Stomach smooth muscle (tissue), 2 donors: ENCODE measurements around the gene ERCC5.
A peak's percentile ranks its signal among the peaks of the same experiment; 100 is the strongest.

Experiments used
- H3K27ac ChIP-seq: one replicate; pipeline ENCODE4 v1.7.0; 2013; ENCODE audit warnings: mild to moderate bottlenecking, low read length, inconsistent platforms
- H3K27me3 ChIP-seq, 2 donors: one replicate each; pipeline ENCODE4 v1.7.0; 2013; ENCODE audit warnings: low read length in 2 of 2; ENCODE audit not compliant: insufficient read depth in 2 of 2, control insufficient read depth in 1 of 2
- H3K36me3 ChIP-seq, 2 donors: one replicate each; pipeline ENCODE4 v1.7.0; 2013; ENCODE audit warnings: low read length in 2 of 2; ENCODE audit not compliant: control insufficient read depth in 2 of 2, insufficient read depth in 2 of 2
- H3K4me1 ChIP-seq: one replicate; pipeline ENCODE4 v1.7.0; 2013; ENCODE audit warnings: low read length; ENCODE audit not compliant: control insufficient read depth, insufficient read depth
- H3K4me3 ChIP-seq, 2 donors: one replicate each; pipeline ENCODE4 v1.7.0; 2013; ENCODE audit warnings: low read length in 2 of 2
- H3K9ac ChIP-seq, 2 donors: one replicate each; pipeline ENCODE4 v1.7.0; 2013; ENCODE audit warnings: low read length in 2 of 2, mild to moderate bottlenecking in 1 of 2
- H3K9me3 ChIP-seq, 2 donors: one replicate each; pipeline ENCODE4 v1.7.0; 2013; ENCODE audit warnings: low read length in 2 of 2; ENCODE audit not compliant: control insufficient read depth in 2 of 2
- donor health status: healthy.
- donor health status: Pancreatic carcinoma.

ERCC5 gene

GRCh38 chr13:102845630-102846260 is at the start of gene ERCC5:
Gene ERCC5, plus strand, starts transcription at chr13:102846032. Its CDS starts 235 bp downstream, at chr13:102846267.
- Histone ChIP-seq H3K4me1 (peaks cover 10% of the 10 kb centered on the region), H3K27ac (peak within 1 kb of the TSS; percentile 96), H3K27me3 (no peaks in the 10 kb centered on the region), H3K9ac (peak within 1 kb of the TSS; percentile 89 to 97), H3K36me3 (no peaks in the 10 kb centered on the region), H3K4me3 (peak within 1 kb of the TSS; percentile 90 to 99), H3K9me3 (no peaks in the 10 kb centered on the region)

- Histone ChIP-seq H3K36me3 (no peaks in the 10 kb centered on the region), H3K27me3 (no peaks in the 10 kb centered on the region), H3K27ac (peak within 1 kb of the TSS; percentile 71), H3K4me1 (peaks cover 21% of the 10 kb centered on the region), H3K9ac (peak within 1 kb of the TSS; percentile 82), H3K9me3 (no peaks in the 10 kb centered on the region), H3K4me3 (peak within 1 kb of the TSS; percentile 72 to 93)
Observed at GRCh38 chr13:102798581-102799425, 47.0 kb upstream of the ERCC5 start, which contains the start of the genes BIVM and POGLUT2. Gene BIVM, plus strand, starts transcription at chr13:102799119. Its CDS starts 8,149 bp downstream, at chr13:102807268. Gene POGLUT2, minus strand, starts transcription at chr13:102798976. Its CDS starts 306 bp downstream, at chr13:102798670.

DNA sequence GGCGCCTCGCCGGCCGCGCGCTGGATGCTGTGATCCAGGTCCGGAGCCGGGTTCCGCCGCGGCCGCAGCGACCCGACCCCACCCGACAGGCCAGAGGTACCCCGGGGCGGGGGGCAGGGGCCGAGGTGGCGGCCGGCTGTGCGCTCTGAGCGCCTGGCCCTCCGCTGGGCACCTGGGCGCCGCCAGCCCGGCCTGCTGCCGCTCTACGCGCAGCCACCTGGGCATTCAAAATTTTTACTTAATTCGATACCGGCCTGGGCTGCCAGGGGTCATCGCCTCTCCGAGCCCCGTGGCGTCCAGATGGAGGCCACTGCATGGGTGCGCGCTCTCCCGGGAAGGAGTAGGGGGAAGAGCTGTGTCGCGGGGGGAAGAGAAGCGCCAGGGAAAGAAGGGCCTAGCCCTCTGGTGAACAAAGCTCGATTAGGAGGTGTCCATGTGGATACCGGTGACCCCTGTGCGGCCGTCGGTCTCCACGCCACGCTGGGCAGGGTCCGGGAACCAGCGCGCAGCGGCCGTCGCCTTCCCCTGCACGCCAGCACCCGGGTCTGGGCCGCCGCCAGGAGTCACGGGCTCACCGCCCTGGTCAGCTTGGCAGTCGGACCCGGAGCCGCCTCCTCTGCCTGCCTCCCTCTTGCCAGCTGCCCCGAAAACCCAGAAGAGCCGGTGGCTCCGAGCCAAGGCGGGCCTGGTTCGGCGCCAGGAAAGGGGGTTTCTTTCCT is 46.2 kb upstream of the ERCC5 start:
- no peaks in the 10 kb centered on the region for H3K27me3 ChIP-seq
- peak overlapping the region; percentile 82 for H3K9ac ChIP-seq
- no peaks in the 10 kb centered on the region for H3K36me3 ChIP-seq
- peak overlapping the region; percentile 72 to 93 for H3K4me3 ChIP-seq
- peak overlapping the region; percentile 71 for H3K27ac ChIP-seq
- no peaks in the 10 kb centered on the region for H3K9me3 ChIP-seq
- H3K4me1 ChIP-seq, result peaks cover 21% of the 10 kb centered on the region

DNA sequence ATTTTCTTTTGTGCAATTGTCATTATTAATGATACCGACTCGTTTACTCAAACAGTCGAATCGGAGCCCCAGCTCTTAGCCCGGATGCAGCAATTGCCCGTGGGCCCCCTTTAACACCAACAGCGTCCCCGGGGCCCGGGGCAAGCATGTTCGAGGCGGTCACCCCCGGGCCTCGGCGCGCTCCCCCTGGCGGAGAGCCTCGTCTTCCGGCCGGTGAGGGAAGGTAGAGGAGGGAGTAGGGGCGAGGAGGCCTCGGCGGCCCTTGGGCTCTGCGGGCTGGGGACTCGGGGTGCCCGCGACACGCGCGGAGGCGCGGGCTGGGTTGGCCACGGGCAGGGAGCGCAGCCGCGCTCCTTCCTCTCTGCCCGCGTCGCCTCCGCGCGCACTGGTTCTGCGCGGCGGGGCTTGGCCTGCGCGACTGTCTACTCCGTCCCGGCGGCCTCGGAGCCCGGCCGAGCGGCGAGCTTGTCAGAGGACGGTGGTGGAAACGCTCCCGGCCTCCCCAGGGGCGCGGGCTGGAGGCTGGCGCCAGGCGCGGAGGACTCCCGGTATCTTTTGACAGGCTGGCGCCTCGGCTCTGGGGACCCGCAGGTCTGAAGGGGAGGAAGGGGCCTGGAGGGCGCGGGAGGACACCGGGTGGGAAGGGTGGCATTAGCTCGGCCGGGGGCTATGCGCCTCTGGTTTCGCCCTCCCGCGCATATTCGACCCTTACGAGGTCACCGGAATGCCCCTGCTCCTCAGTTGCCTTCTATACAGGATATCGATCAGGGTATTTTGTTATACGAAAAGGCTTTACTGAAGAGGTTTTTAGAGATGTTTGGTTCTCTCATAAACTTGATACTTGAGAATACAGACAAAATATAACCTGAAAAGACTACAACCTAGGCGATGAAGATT is 45.4 kb upstream of the ERCC5 start:
- Histone ChIP-seq H3K27ac (peak overlapping the region; percentile 71), H3K9me3 (no peaks in the 10 kb centered on the region), H3K9ac (peak overlapping the region; percentile 82), H3K4me3 (peak overlapping the region; percentile 72 to 93), H3K27me3 (no peaks in the 10 kb centered on the region), H3K36me3 (no peaks in the 10 kb centered on the region), H3K4me1 (peaks cover 21% of the 10 kb centered on the region)

GRCh38 chr13:102805680-102806079 is 40.2 kb upstream of the ERCC5 start:
- Histone ChIP-seq H3K9ac (no peak overlapping the region), H3K9me3 (no peaks in the 10 kb centered on the region), H3K4me1 (peaks cover 5% of the 10 kb centered on the region), H3K4me3 (no peak overlapping the region), H3K27ac (no peak overlapping the region), H3K36me3 (no peaks in the 10 kb centered on the region), H3K27me3 (no peaks in the 10 kb centered on the region)

DNA sequence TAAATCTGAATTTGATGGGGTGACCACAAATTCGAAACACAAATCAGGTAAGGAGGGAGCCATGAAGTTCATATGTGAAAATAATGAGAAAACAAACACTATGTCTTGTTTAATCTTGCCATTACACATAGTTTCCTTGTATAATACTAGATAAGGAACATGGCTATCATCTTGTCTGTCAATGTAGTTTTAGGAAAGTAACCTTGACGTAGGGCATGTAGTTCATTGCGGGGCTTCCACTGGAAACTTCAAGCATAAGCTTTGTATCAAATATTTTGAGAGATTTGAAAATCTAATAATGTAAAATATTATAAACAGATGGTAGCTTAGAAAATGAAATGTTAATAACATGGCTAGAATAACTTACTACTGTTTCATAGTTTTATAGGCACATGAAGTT is 38.1 kb upstream of the ERCC5 start:
- H3K4me1 ChIP-seq, result no peaks in the 10 kb centered on the region
- H3K27ac ChIP-seq, result no peak overlapping the region
- H3K9me3 ChIP-seq, result no peaks in the 10 kb centered on the region
- no peak overlapping the region for H3K9ac ChIP-seq
- no peaks in the 10 kb centered on the region for H3K27me3 ChIP-seq
- no peaks in the 10 kb centered on the region for H3K36me3 ChIP-seq
- H3K4me3 ChIP-seq, result no peak overlapping the region

GRCh38 chr13:102812611-102813287 is 33.1 kb upstream of the ERCC5 start:
- peaks cover 0 to 4% of the 10 kb centered on the region in 2 donors for H3K36me3 ChIP-seq
- H3K9me3 ChIP-seq, result no peaks in the 10 kb centered on the region
- no peaks in the 10 kb centered on the region for H3K4me1 ChIP-seq
- H3K27ac ChIP-seq, result no peak overlapping the region
- no peaks in the 10 kb centered on the region for H3K27me3 ChIP-seq
- no peak overlapping the region for H3K4me3 ChIP-seq
- H3K9ac ChIP-seq, result no peak overlapping the region

GRCh38 chr13:102814025-102814607 is 31.7 kb upstream of the ERCC5 start:
- Histone ChIP-seq H3K9me3 (no peaks in the 10 kb centered on the region), H3K4me1 (no peaks in the 10 kb centered on the region), H3K36me3 (peaks cover 4 to 7% of the 10 kb centered on the region in 2 donors), H3K4me3 (no peak overlapping the region), H3K9ac (no peak overlapping the region), H3K27ac (no peak overlapping the region), H3K27me3 (no peaks in the 10 kb centered on the region)

- H3K9ac ChIP-seq, result no peak overlapping the region
- peaks cover 4 to 13% of the 10 kb centered on the region in 2 donors for H3K36me3 ChIP-seq
- H3K27ac ChIP-seq, result no peak overlapping the region
- H3K9me3 ChIP-seq, result no peaks in the 10 kb centered on the region
- no peaks in the 10 kb centered on the region for H3K27me3 ChIP-seq
- no peak overlapping the region for H3K4me3 ChIP-seq
- H3K4me1 ChIP-seq, result no peaks in the 10 kb centered on the region
Observed at GRCh38 chr13:102814793-102815192, 31.0 kb upstream of the ERCC5 start.
